ENCODE data around the gene FAM171A1. TPM values are rescaled to one million over a fixed set of nuclear protein-coding genes. Genes with fewer than 3 reads are reported as not detected.
"Not testable (repeated sequence)": the region's sequence is repeated elsewhere in the genome, so short reads cannot be mapped to it uniquely, and the experiment has no call there.

Gene FAM171A1
- 5.2 and 5.3 TPM in 2 replicates for total RNA-seq (2014; rRNA removed; shearing (Covaris generic))
- 13.9 and 14.4 TPM in 2 replicates for polyA plus RNA-seq (2015; cell fraction: cytosol; rRNA removed)
- polyA plus RNA-seq (2015; cell fraction: nucleus; rRNA removed): 2.6 and 5.0 TPM in 2 replicates

DNA sequence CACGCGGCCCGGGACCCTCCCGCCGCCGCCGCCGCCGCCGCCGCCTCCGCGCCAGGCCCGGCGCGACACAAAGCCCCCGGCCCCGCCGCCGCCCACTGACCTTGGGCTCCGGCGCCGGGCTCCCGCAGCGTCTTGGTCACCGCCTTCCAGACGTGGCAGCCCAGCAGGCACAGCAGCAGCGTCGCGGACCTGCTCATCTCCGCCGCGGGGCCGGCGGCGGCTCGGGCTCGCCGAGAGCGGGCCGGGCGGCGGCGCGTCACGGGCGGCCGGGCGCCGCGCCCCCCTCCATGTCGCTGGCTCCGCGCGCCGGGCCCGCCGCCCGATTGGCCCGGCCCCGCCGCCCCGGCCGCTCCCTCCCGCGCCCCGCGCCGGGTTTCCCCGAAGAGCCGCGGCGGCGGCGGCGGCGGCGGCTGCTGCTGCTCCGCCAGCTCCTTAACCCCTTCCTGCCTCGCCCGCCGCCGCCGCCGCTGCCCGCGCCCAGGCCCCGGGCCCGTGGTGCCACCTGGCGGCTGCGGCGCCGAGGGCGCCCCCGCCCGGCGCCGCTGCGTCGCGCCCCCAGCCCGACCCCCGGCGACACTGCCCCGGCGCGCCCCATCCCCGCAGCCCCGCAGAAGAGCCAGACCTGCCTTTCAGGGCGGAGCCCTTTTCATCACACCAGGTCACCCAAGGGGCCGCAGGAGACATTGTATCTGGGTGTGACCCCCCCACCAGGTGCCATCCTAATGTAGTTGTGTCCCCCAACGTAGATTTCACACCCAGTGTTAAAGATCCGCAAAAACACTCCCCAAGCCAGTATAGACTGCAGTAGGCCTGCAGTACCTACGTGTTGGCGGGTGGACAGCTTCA is at the start of gene FAM171A1:
Gene FAM171A1 (minus strand): TSS at position 434 of the 846 bp plus-strand sequence. CDS start 237 bp downstream, at position 197.
- in situ Hi-C loops (cut with HindIII; ENCODE audit: low pct_unique_long_range_greater_than_20kb, low sequenced_read_pairs): no loop called here
- DNase-seq (ENCODE audit: low read depth, low spot score): peak; percentile 46

DNA sequence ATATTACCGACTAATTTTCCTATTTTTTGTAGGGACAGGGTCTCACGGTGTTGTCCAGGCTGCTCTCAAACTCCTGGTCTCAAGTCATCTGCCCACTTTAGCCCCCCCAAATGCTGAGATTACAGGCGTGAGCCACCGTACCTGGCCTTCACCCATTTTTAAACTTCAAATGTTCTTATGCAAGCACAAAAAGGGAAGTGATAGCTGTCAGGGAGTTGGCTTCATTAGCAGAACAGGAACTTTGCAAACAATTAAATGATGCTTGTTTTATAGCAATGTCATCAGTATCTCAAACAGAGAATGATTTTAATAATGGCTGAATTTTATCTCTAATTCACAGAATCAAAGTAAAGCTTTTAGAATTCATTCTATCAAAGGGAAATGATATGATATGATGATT is 49.8 kb upstream of the FAM171A1 start:
- DNase-seq (ENCODE audit: low read depth, low spot score): no peak
- in situ Hi-C loops (cut with HindIII; ENCODE audit: low pct_unique_long_range_greater_than_20kb, low sequenced_read_pairs): no loop called here

DNA sequence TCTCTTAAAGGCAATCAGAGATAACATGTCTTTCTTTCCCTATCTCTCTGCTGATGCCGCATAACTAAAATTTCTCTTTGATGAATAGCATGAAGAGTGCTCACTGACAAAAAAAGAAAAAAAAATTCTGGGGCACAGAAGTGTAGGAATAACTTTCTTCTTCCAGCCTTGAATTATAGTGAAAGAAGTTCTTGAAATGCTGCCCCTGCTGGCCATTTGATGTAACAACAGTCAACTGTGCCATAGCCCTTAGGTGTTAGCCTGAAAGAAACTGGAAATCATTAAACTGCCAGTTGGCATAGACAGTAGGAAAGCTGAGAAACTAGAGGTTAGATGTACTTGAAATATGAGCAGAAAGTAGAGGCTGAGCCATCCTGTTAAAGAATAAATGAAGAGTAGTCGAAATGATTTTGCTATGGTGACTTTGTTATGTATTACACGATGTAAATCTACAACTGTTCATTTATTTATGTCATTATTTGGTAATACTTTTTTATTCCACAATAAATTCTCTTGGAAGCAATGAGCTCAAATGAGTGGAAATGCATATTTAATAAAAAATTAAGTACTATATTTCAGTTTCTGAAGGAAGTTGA is 48.3 kb upstream of the FAM171A1 start:
- in situ Hi-C loops (cut with HindIII; ENCODE audit: low pct_unique_long_range_greater_than_20kb, low sequenced_read_pairs): no loop called here
- DNase-seq (ENCODE audit: low read depth, low spot score): peak; percentile 50

DNA sequence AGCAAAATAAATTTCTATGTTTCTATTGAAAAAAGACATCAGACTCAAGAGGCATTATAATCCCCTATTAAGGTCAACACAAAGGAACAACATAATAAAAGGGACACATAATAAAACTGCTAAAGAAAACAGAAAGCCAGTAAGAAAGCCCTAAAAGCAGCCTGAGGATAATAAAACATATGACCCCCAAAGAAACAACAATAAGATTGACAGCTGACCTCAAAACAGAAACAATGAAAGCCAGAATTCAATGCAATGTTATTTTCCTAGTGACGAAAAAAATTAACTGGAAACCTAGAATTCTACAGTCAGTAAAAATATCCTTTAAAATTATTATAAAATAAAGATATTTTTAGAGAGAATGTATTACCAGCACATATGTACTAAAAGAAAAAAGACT is 44.9 kb upstream of the FAM171A1 start:
- in situ Hi-C loops (cut with HindIII; ENCODE audit: low pct_unique_long_range_greater_than_20kb, low sequenced_read_pairs): no loop called here
- DNase-seq (ENCODE audit: low read depth, low spot score): no peak

DNA sequence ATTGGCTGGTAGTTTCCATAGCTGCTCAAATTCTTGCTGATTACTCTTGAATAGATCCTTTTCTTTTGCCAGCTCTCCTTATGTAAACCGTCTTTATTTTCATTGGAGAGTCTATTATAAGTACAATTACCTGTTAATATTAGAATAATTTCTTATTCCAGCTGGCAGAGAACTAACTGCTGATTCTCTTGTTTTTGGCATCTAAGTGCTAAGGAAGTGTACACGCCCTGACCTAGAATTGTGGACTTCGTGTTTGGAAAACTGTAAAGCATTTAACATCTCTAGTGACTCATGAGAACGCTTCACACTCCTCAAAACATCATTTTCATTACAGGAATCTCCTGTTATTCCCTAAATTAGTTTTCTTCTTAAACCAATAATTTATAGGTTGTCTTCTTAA is 39.9 kb upstream of the FAM171A1 start:
- DNase-seq (ENCODE audit: low read depth, low spot score): no peak
- in situ Hi-C loops (cut with HindIII; ENCODE audit: low pct_unique_long_range_greater_than_20kb, low sequenced_read_pairs): no loop called here

DNA sequence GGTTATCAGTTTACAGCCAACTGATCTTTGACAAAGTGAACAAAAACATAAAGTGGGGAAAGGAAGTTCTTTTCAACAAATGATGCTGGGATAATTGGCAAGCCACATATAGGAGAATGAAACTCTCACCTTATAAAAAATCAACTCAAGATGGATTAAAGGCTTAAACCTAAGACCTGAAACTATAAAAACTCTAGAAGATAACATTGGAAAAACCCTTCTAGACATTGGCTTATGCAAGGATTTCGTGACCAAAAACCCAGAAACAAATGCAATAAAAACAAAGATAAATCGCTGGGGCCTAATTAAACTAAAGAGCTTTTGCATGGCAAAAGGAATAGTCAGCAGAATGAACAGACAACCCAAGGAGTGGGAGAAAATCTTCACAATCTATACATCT is 38.3 kb upstream of the FAM171A1 start:
- DNase-seq (ENCODE audit: low read depth, low spot score); in situ Hi-C loops (cut with HindIII; ENCODE audit: low pct_unique_long_range_greater_than_20kb, low sequenced_read_pairs): not testable (repeated sequence)

DNA sequence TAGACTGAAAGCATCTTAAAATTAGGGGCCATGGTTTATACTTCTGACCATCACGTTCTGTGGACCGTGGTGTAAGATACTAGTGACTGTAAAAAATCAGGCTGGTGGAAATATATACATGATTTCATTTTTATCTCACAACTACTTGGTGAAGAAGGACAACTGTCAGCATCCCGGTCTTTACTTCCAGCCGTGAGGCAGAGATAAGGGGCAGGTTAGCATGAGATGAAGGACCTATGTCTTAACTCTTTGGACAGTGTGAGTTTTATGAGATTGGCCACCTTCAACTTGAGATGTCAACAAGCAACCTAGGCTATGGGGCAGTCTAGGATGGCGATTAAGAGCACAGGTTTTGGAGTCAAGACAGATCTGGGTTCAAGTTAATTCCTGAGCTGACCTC is 37.5 kb upstream of the FAM171A1 start:
- no peak for DNase-seq (ENCODE audit: low read depth, low spot score)
- in situ Hi-C loops (cut with HindIII; ENCODE audit: low pct_unique_long_range_greater_than_20kb, low sequenced_read_pairs): no loop called here

DNA sequence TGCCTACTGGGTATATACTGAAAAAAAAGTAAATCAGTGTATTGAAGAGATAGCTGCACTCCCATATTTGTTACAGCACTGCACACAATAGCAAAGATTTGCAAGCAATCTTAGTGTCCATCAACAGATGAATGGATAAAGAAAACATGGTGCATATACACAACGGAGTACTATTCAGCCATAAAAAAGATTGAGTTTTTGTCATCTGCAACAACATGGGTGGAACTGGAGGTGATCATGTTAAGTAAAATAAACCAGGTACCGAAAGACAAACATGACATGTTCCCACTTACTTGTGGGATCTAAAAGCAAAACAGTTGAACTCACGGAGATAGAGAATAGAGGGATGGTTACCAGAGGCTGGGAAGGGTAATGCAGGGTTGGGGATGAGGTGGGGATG is 34.2 kb upstream of the FAM171A1 start:
- in situ Hi-C loops (cut with HindIII; ENCODE audit: low pct_unique_long_range_greater_than_20kb, low sequenced_read_pairs): no loop called here

DNA sequence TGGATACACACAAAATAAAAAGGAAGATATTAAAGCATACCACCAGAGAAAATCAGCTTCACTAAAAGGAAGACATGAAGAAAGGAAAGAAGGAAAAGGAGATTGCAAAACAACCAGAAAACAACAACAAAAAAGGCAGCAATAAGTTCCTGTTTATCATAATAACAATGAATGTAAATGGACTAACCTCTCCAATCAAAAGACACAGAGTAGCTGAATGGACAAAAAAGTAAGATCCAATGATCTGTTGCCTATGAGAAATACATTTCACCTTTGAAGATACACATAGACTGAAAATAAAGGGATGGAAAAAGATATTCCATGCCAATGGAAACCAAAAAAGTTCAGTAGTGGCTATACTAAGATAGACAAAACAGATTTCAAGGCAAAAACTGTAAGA is 30.3 kb upstream of the FAM171A1 start:
- in situ Hi-C loops (cut with HindIII; ENCODE audit: low pct_unique_long_range_greater_than_20kb, low sequenced_read_pairs): no loop called here
- no peak for DNase-seq (ENCODE audit: low read depth, low spot score)

More for the DNA sequence above, 34.2 kb upstream of the FAM171A1 start:
- DNase-seq (ENCODE audit: low read depth, low spot score): no peak

DNA sequence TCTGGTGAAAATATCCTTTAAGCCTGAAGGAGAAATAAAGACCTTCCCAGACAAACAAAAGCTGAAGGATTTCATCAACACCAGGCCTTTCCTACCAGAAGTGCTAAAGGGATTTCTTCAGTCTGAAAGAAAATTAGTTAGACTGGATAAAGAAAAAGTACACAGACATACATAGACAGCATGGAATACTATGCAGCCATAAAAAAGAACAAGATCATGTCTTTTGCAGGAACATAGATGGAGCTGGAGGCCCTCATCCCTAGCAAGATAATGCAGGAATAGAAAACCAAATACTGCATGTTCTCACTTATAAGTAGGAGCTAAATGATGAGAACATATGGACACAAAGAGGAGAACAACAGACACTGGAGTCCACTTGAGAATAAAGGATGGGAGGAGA is 29.4 kb upstream of the FAM171A1 start:
- in situ Hi-C loops (cut with HindIII; ENCODE audit: low pct_unique_long_range_greater_than_20kb, low sequenced_read_pairs); DNase-seq (ENCODE audit: low read depth, low spot score): not testable (repeated sequence)

DNA sequence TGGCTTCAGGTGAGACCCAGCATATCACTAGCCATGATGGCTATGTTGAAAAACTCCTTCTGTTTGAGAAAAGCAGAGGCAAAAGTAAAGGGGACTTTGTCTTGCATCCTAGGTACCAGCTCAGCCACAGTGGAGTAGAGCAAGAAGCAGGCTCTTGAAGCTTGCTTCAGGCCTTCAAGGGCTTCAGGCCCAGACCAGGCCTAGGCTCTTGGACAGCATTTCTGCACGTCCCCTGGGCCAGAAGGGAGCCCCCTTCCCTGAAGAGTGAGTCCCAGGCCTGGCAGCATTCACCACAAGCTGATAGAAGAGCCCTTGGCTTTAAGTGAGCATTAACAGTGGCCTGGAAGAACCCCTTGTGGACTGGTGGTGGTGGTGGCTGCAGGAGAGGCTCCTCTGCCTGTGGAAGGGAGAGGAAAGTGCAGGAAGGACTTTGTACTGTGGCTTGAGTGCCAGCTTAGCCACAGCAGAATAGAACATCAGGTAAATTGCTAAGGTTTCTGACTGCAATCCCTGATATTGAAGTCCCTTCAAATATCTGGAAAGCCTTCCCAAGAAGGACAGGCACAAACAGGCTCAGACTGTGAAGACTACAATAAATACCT is 28.1 kb upstream of the FAM171A1 start:
- in situ Hi-C loops (cut with HindIII; ENCODE audit: low pct_unique_long_range_greater_than_20kb, low sequenced_read_pairs): no loop called here
- DNase-seq (ENCODE audit: low read depth, low spot score): no peak

DNA sequence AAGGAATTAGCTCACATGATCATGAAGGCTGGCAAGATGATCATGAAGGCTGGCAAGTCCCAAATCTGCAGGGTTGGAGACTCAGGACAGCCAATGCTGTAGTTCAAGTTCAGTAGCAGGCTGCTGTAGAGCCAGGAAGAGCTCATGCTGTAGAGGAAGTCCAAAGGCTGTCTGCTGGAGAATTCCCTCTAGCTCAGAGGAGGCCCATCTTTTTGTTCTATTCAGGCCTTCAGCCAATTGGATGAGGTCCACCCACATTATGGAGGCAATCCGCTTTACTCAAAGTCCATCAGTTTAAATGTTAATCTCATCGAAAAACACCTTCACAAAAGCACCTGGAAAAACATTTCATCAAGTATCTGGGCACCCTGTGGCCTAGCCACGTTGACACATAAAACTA is 24.8 kb upstream of the FAM171A1 start:
- DNase-seq (ENCODE audit: low read depth, low spot score): no peak
- in situ Hi-C loops (cut with HindIII; ENCODE audit: low pct_unique_long_range_greater_than_20kb, low sequenced_read_pairs): no loop called here

DNA sequence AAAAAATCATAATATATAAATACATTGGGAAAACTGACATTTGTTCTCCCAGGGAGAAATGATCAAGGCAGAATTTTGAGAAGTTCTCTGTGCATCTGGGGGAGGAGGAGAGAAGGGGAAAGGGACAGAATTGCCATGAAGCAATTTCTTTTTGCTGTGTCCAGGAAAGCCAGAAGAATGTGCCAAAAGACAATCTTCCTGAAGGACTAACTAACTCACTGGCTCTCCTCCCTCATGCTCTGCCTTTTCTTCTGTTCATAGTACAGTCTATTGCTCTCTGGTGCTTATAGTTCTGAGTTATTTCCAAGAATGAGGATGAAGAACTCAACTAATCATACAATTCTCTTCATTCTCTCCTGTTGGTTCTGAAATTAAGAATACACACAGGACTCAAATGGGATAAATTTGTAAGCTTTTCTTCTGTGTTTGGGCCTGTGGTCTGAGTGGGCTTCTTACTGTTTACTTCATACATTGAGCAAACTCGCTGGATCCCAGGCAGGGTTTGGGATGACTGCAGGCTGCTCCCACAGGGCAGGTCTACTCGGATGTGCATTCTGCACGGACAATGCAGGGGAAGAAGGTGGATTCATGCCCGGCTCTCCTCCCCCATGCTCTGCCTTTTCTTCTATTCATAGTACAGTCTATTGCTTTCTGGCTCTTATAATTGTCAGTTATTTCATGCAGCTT is 22.2 kb upstream of the FAM171A1 start:
- in situ Hi-C loops (cut with HindIII; ENCODE audit: low pct_unique_long_range_greater_than_20kb, low sequenced_read_pairs): no loop called here
- DNase-seq (ENCODE audit: low read depth, low spot score): no peak

DNA sequence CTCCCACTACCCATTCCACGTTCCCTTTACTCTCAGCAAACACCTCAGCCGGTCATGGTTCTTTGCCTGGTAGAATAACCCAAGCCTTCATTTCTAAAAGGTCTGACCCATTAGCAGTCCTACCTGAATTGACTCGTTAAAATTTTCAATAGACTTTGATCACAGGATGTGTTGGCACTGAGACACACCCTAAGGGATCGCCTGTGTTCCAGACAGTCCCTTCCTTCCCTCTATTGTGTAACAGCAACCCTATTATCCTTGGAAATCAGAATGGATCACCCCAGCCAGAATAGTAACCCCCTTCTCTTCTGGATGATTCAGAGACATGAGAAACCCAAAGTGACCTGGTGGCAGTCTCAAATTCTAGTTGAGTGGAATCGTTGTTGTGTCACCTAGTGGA is 20.4 kb upstream of the FAM171A1 start:
- no peak for DNase-seq (ENCODE audit: low read depth, low spot score)
- in situ Hi-C loops (cut with HindIII; ENCODE audit: low pct_unique_long_range_greater_than_20kb, low sequenced_read_pairs): no loop called here

DNA sequence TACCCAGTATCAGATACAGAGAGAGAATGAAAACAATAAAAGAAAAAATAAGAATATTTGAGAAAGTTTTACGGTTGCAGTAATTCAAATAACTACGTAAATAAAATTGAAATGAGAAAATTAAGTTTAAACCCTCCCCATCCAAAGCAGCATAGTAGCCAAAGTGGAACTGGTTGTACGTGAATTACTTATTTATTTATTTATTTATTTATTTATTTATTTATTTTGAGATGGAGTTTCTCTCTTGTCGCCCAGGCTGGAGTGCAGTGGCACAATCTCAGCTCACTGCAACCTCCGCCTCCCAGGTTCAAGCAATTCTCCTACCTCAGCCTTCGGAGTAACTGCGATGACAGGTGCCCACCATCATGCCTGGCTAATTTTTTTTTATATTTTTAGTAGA is 17.1 kb upstream of the FAM171A1 start:
- DNase-seq (ENCODE audit: low read depth, low spot score); in situ Hi-C loops (cut with HindIII; ENCODE audit: low pct_unique_long_range_greater_than_20kb, low sequenced_read_pairs): not testable (repeated sequence)

DNA sequence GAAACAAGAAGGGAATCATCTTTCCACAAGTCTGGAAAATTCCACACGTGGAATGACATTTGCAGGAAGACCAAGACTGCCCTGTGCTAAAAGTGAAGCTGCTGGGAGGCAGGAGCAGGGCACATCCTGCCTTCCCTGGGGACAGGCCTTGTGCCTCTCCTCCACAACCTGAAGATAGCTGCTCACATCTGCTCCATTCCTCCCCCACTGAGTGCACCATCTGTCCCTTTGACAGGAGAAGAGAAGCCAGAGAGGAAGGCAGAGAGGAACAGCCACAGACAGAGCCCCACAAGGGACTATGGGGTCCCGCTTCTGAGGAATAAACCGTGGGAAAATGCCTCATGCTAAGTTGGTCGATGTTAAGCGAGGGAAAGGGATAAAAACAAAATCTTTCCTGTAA is 15.9 kb upstream of the FAM171A1 start:
- in situ Hi-C loops (cut with HindIII; ENCODE audit: low pct_unique_long_range_greater_than_20kb, low sequenced_read_pairs): no loop called here
- no peak for DNase-seq (ENCODE audit: low read depth, low spot score)

DNA sequence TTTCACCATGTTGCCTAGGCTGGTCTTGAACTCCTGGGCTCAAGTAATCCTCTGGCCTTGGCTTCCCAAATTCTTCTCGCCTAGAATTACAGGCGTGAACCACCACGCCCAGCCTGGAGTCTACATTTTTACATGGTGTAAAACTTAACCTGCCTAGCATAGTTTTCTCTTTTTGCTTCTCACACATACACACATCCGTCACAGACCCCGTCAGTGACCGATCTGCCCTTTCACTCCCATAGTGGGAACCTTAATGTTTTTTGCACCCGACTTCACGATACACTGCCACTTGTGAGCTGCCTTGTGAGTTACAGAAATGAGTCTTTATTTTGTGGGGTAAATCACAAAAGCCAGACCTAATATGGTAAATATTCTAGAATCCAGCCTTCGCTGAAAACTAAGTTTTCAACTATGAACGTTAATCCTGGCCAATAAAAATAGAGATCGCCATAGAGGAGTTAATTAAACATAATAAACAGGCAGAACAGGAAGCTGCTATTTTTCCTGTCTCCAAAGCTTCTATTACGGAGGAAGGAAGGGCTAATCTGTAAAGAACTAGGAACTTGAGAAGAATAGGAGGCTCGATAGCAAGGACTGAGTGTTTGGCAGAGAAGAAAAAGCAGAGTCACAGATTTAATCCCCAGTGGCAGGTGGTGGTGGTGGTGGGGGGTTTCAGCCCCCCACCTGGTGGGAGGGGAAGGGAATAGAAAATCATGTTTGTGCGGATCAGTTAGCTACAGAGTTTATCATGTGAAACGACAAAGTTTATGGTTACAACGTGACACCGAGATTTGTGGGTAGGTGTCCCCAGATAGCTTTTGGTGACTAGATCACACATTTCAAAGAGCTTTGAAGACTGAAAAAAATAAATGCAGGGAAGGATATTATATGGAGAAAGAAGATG is 14.7 kb upstream of the FAM171A1 start:
- in situ Hi-C loops (cut with HindIII; ENCODE audit: low pct_unique_long_range_greater_than_20kb, low sequenced_read_pairs): no loop called here
- DNase-seq (ENCODE audit: low read depth, low spot score): no peak
